Ascending aorta (tissue), 2 donors: ENCODE data around the gene CRABP2. TPM values are rescaled to one million over a fixed set of nuclear protein-coding genes. Genes with fewer than 3 reads are reported as not detected.

ENCODE experiments used
- DNase-seq, 2 donors: peaks; one replicate each; pipeline ENCODE4 v3.0.0-alpha.2; 2019; ENCODE audit warnings: low spot score in 2 of 2
- H3K27ac ChIP-seq, 2 donors: fragments of 200-600 bp; sonication (generic); one replicate each; pipeline ENCODE4 v1.5.1; 2016 to 2017; ENCODE audit warnings: mild to moderate bottlenecking in 1 of 2
- H3K27me3 ChIP-seq: fragments of 200-600 bp; sonication (generic); one replicate; pipeline ENCODE4 v1.5.1; 2017
- H3K36me3 ChIP-seq, 2 donors: fragments of 200-600 bp; sonication (generic); one replicate each; pipeline ENCODE4 v1.5.1; 2016
- H3K4me1 ChIP-seq, 2 donors: fragments of 200-600 bp; sonication (generic); one replicate each; pipeline ENCODE4 v1.5.1; 2016 to 2017; ENCODE audit warnings: mild to moderate bottlenecking in 1 of 2
- H3K4me3 ChIP-seq, 2 donors: fragments of 200-600 bp; sonication (generic); one replicate each; pipeline ENCODE4 v1.5.1; 2016 to 2017; ENCODE audit warnings: mild to moderate bottlenecking in 1 of 2
- H3K9me3 ChIP-seq, 2 donors: fragments of 200-600 bp; sonication (generic); one replicate each; pipeline ENCODE4 v1.5.1; 2016
- CTCF ChIP-seq, 3 experiments: fragments of 200-600 bp in 2 of 3; fragments of 450-650 bp in 1 of 3; sonication (generic) in 2 of 3; IDR thresholded peaks; one replicate each; pipeline ENCODE4 v1.5.1; 2016 to 2019; ENCODE audit warnings: antibody characterized with exemption in 3 of 3, mild to moderate bottlenecking in 1 of 3, moderate library complexity in 1 of 3
- intact Hi-C: fragments of 100-400 bp; cut with DNase I; formaldehyde crosslinking; loops from one replicate; pipeline ENCODE4 v1.15.1; 2023
- total RNA-seq: library from RNA; depleted of rRNA; stranded (reverse); fragments of >200 nt; gene quantifications from one replicate; pipeline ENCODE4 v1.1.0, GENCODE V29; 2016

The CRABP2 gene
- total RNA-seq, 1 donor from 2014 or later = not detected

- Histone ChIP-seq H3K36me3 (peaks cover 0 to 11% of the 10 kb centered on the region in 2 donors), H3K4me1 (peaks cover 10 to 13% of the 10 kb centered on the region in 2 donors), H3K4me3 (peak within 1 kb of the TSS; percentile 51 to 70), H3K27me3 (no peaks in the 10 kb centered on the region), H3K9me3 (no peaks in the 10 kb centered on the region), H3K27ac (peak within 1 kb of the TSS; percentile 71 to 78)
- no peak for TF ChIP-seq CTCF (IDR thresholded peaks at IDR 0.05)
- intact Hi-C loops = no loop called here
- peak in 1 of 2 donors; percentile 86 for DNase-seq
These were observed 28.4 kb downstream of the CRABP2 start, which contains the start of gene NES for GRCh38 chr1:156676820-156677615. Gene NES, minus strand, starts transcription at chr1:156677407. Its CDS starts 143 bp downstream, at chr1:156677264.

GRCh38 chr1:156676114-156676819 lies 29.1 kb downstream of the CRABP2 start:
- DNase-seq = no peak
- Histone ChIP-seq H3K27ac (peak overlapping the region; percentile 71 to 78), H3K27me3 (no peaks in the 10 kb centered on the region), H3K9me3 (no peaks in the 10 kb centered on the region), H3K4me1 (peaks cover 10 to 13% of the 10 kb centered on the region in 2 donors), H3K36me3 (peaks cover 0 to 16% of the 10 kb centered on the region in 2 donors), H3K4me3 (peak overlapping the region; percentile 51 to 70)
- TF ChIP-seq CTCF (IDR thresholded peaks at IDR 0.05) = no peak
- intact Hi-C loops = no loop called here

GRCh38 chr1:156675210-156676113 lies 29.9 kb downstream of the CRABP2 start:
- peak overlapping the region; percentile 71 to 78 for H3K27ac ChIP-seq
- peaks cover 10 to 13% of the 10 kb centered on the region in 2 donors for H3K4me1 ChIP-seq
- peaks cover 0 to 18% of the 10 kb centered on the region in 2 donors for H3K36me3 ChIP-seq
- H3K9me3 ChIP-seq = no peaks in the 10 kb centered on the region
- intact Hi-C loops = no loop called here
- peak overlapping the region; percentile 51 to 70 for H3K4me3 ChIP-seq
- no peak for TF ChIP-seq CTCF (IDR thresholded peaks at IDR 0.05)
- H3K27me3 ChIP-seq = no peaks in the 10 kb centered on the region
- no peak for DNase-seq

GRCh38 chr1:156673387-156674121 lies 31.8 kb downstream of the CRABP2 start:
- H3K4me3 ChIP-seq = no peak overlapping the region
- no peak for DNase-seq
- no peak for TF ChIP-seq CTCF (IDR thresholded peaks at IDR 0.05)
- H3K27ac ChIP-seq = no peak overlapping the region
- no peaks in the 10 kb centered on the region for H3K9me3 ChIP-seq
- H3K27me3 ChIP-seq = no peaks in the 10 kb centered on the region
- intact Hi-C loops = no loop called here
- H3K36me3 ChIP-seq = peaks cover 0 to 18% of the 10 kb centered on the region in 2 donors
- peaks cover 10 to 17% of the 10 kb centered on the region in 2 donors for H3K4me1 ChIP-seq
